ENCODE measurements around the gene TRIM74. TPM values are rescaled to one million over a fixed set of nuclear protein-coding genes. Genes with fewer than 3 reads are reported as not detected.
"Not testable (repeated sequence)": the region's sequence is repeated elsewhere in the genome, so short reads cannot be mapped to it uniquely, and the experiment has no call there.

Gene TRIM74
- total RNA-seq, 4 donors from 2014 or later: 1.4 TPM; not detected in 3

GRCh38 chr7:72949686-72950085 is 19.6 kb downstream of the TRIM74 start:
- not testable (repeated sequence) for H3K27ac ChIP-seq

GRCh38 chr7:72949276-72949675 is 20.0 kb downstream of the TRIM74 start:
- H3K27ac ChIP-seq; H3K4me3 ChIP-seq; H3K9me3 ChIP-seq; DNase-seq (ENCODE audit: low spot score in 2 of 2); H3K4me1 ChIP-seq; H3K27me3 ChIP-seq: not testable (repeated sequence)
- 40 to 83% methylated on average over 1 to 4 of the region's 9 CpGs for WGBS, 2 donors
- peaks cover 0 to 34% (median 0%) of the 10 kb centered on the region in 3 donors for H3K36me3 ChIP-seq

More at GRCh38 chr7:72949686-72950085, 19.6 kb downstream of the TRIM74 start:
- DNase-seq (ENCODE audit: low spot score in 2 of 2); H3K9me3 ChIP-seq; H3K4me1 ChIP-seq; H3K27me3 ChIP-seq; H3K4me3 ChIP-seq: not testable (repeated sequence)
- peaks cover 0 to 30% (median 0%) of the 10 kb centered on the region in 3 donors for H3K36me3 ChIP-seq
- 74 to 79% methylated on average over 4 to 5 of the region's 6 CpGs for WGBS, 2 donors

GRCh38 chr7:72948714-72949113 is 20.6 kb downstream of the TRIM74 start:
- H3K27me3 ChIP-seq; H3K4me1 ChIP-seq; H3K9me3 ChIP-seq; H3K27ac ChIP-seq; DNase-seq (ENCODE audit: low spot score in 2 of 2); H3K4me3 ChIP-seq: not testable (repeated sequence)
- WGBS, 2 donors: 92 to 94% methylated on average over 11 to 23 of the region's 23 CpGs
- peaks cover 0 to 34% (median 0%) of the 10 kb centered on the region in 3 donors for H3K36me3 ChIP-seq

- DNase-seq (ENCODE audit: low spot score in 2 of 2); H3K4me1 ChIP-seq; H3K27me3 ChIP-seq; H3K27ac ChIP-seq; H3K4me3 ChIP-seq; H3K9me3 ChIP-seq: not testable (repeated sequence)
- H3K36me3 ChIP-seq: peaks cover 0 to 44% (median 0%) of the 10 kb centered on the region in 3 donors
- WGBS, 2 donors: 87 to 93% methylated on average over 17 to 19 of the region's 22 CpGs
- TF ChIP-seq CTCF (IDR thresholded peaks at IDR 0.05): peak in 1 of 5 experiments; percentile 15
Measured at GRCh38 chr7:72946130-72946745, 23.0 kb downstream of the TRIM74 start.

- not testable (repeated sequence) for H3K27ac ChIP-seq; DNase-seq (ENCODE audit: low spot score in 2 of 2); H3K4me3 ChIP-seq; H3K9me3 ChIP-seq; H3K4me1 ChIP-seq; H3K27me3 ChIP-seq
- peaks cover 0 to 44% (median 0%) of the 10 kb centered on the region in 3 donors for H3K36me3 ChIP-seq
- 86 to 92% methylated on average over 6 of the region's 9 CpGs for WGBS, 2 donors
Measured at GRCh38 chr7:72945597-72945996, 23.7 kb downstream of the TRIM74 start.

GRCh38 chr7:72944937-72945336 is 24.3 kb downstream of the TRIM74 start:
- DNase-seq (ENCODE audit: low spot score in 2 of 2); H3K27me3 ChIP-seq; H3K4me3 ChIP-seq; H3K27ac ChIP-seq; H3K9me3 ChIP-seq; H3K4me1 ChIP-seq: not testable (repeated sequence)
- 55% methylated on average over 12 of the region's 15 CpGs; no CpG with 5 or more reads in 1 of the 2 donors for WGBS, 2 donors
- H3K36me3 ChIP-seq: peaks cover 0 to 44% (median 0%) of the 10 kb centered on the region in 3 donors

GRCh38 chr7:72942956-72943355 is 26.3 kb downstream of the TRIM74 start:
- 96 to 97% methylated on average over 17 to 19 of the region's 25 CpGs for WGBS, 2 donors
- peaks cover 0 to 44% (median 0%) of the 10 kb centered on the region in 3 donors for H3K36me3 ChIP-seq
- not testable (repeated sequence) for H3K27ac ChIP-seq; H3K4me3 ChIP-seq; DNase-seq (ENCODE audit: low spot score in 2 of 2); H3K27me3 ChIP-seq; H3K9me3 ChIP-seq; H3K4me1 ChIP-seq

GRCh38 chr7:72942022-72942705 is 27.1 kb downstream of the TRIM74 start:
- H3K36me3 ChIP-seq: peaks cover 0 to 46% (median 0%) of the 10 kb centered on the region in 3 donors
- 77% methylated on average over 8 of the region's 20 CpGs; no CpG with 5 or more reads in 1 of the 2 donors for WGBS, 2 donors
- H3K27me3 ChIP-seq; H3K4me3 ChIP-seq; DNase-seq (ENCODE audit: low spot score in 2 of 2); H3K9me3 ChIP-seq; H3K4me1 ChIP-seq; H3K27ac ChIP-seq: not testable (repeated sequence)

GRCh38 chr7:72928216-72928615 is 41.0 kb downstream of the TRIM74 start:
- peaks cover 0 to 26% (median 13%) of the 10 kb centered on the region in 4 donors for H3K4me1 ChIP-seq
- not testable (repeated sequence) for H3K27me3 ChIP-seq; H3K9me3 ChIP-seq; H3K27ac ChIP-seq; H3K4me3 ChIP-seq; DNase-seq (ENCODE audit: low spot score in 2 of 2)
- peaks cover 0 to 56% (median 6%) of the 10 kb centered on the region in 3 donors for H3K36me3 ChIP-seq
- WGBS, 2 donors: 89 to 91% methylated on average over 6 of the region's 6 CpGs

GRCh38 chr7:72927791-72928190 is 41.5 kb downstream of the TRIM74 start:
- Histone ChIP-seq H3K36me3 (peaks cover 0 to 56% (median 6%) of the 10 kb centered on the region in 3 donors), H3K4me1 (peaks cover 0 to 26% (median 13%) of the 10 kb centered on the region in 4 donors)
- not testable (repeated sequence) for H3K27me3 ChIP-seq; H3K9me3 ChIP-seq; DNase-seq (ENCODE audit: low spot score in 2 of 2); H3K4me3 ChIP-seq; H3K27ac ChIP-seq
- WGBS, 2 donors: 89 to 96% methylated on average over 6 of the region's 6 CpGs

All from tibial nerve (tissue), 4 donors.